ENCODE results near the gene FBXO24. TPM values are rescaled to one million over a fixed set of nuclear protein-coding genes. Genes with fewer than 3 reads are reported as not detected.
"Not testable (repeated sequence)": the region's sequence is repeated elsewhere in the genome, so short reads cannot be mapped to it uniquely, and the experiment has no call there.

The FBXO24 gene
- total RNA-seq, 1 donor from 2014 or later, result 0.61 TPM

- Mint-ChIP-seq H3K4me3 (no peak overlapping the region), H3K27me3 (ENCODE audit: low read depth) (no peaks in the 10 kb centered on the region), H3K27ac (ENCODE audit: unreplicated experiment) (peak overlapping the region; percentile 19), H3K9me3 (no peaks in the 10 kb centered on the region), H3K4me1 (peaks cover 17% of the 10 kb centered on the region), H3K36me3 (ENCODE audit: low read depth) (no peaks in the 10 kb centered on the region)
- DNase-seq (ENCODE audit: low read depth, low spot score), result no peak
- TF ChIP-seq, protein P1, sequence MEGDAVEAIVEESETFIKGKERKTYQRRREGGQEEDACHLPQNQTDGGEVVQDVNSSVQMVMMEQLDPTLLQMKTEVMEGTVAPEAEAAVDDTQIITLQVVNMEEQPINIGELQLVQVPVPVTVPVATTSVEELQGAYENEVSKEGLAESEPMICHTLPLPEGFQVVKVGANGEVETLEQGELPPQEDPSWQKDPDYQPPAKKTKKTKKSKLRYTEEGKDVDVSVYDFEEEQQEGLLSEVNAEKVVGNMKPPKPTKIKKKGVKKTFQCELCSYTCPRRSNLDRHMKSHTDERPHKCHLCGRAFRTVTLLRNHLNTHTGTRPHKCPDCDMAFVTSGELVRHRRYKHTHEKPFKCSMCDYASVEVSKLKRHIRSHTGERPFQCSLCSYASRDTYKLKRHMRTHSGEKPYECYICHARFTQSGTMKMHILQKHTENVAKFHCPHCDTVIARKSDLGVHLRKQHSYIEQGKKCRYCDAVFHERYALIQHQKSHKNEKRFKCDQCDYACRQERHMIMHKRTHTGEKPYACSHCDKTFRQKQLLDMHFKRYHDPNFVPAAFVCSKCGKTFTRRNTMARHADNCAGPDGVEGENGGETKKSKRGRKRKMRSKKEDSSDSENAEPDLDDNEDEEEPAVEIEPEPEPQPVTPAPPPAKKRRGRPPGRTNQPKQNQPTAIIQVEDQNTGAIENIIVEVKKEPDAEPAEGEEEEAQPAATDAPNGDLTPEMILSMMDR (conservative IDR thresholded peaks at IDR 0.05), result no peak
Measured at GRCh38 chr7:100562195-100563099, 23.7 kb upstream of the FBXO24 start.

GRCh38 chr7:100563100-100563564 is 23.0 kb upstream of the FBXO24 start:
- Mint-ChIP-seq H3K36me3 (ENCODE audit: low read depth) (no peaks in the 10 kb centered on the region), H3K9me3 (no peaks in the 10 kb centered on the region), H3K4me1 (peaks cover 24% of the 10 kb centered on the region), H3K4me3 (no peak overlapping the region), H3K27ac (ENCODE audit: unreplicated experiment) (no peak overlapping the region), H3K27me3 (ENCODE audit: low read depth) (no peaks in the 10 kb centered on the region)
- TF ChIP-seq, protein P1 (conservative IDR thresholded peaks at IDR 0.05), result no peak
- no peak for DNase-seq (ENCODE audit: low read depth, low spot score)

GRCh38 chr7:100563809-100564400 is 22.2 kb upstream of the FBXO24 start:
- H3K4me1 Mint-ChIP-seq, result peaks cover 30% of the 10 kb centered on the region
- TF ChIP-seq, protein P1 (conservative IDR thresholded peaks at IDR 0.05), result peak; percentile 85
- DNase-seq (ENCODE audit: low read depth, low spot score), result peak; percentile 90
- H3K9me3 Mint-ChIP-seq, result no peaks in the 10 kb centered on the region
- H3K4me3 Mint-ChIP-seq, result no peak overlapping the region
- no peaks in the 10 kb centered on the region for H3K36me3 Mint-ChIP-seq (ENCODE audit: low read depth)
- H3K27ac Mint-ChIP-seq (ENCODE audit: unreplicated experiment), result no peak overlapping the region
- peaks cover 2% of the 10 kb centered on the region for H3K27me3 Mint-ChIP-seq (ENCODE audit: low read depth)

DNA sequence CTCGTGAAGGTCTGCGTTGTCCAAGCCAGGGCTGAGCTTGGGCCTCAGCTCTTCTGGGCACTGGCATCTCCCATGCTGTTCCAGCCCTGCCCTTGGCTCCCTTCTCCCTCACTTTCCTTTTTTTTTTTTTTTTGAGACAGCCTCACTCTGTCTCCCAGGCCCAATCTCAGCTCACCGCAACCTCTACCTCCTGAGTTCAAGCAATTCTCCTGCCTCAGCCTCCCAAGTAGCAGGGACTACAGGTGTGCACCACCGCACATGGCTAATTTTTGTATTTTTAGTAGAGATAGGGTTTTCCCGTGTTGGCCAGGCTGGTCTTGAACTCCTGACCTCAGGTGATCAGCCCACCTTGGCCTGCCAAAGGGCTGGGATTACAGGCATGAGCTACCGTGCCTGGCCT is 21.7 kb upstream of the FBXO24 start:
- not testable (repeated sequence) for H3K27ac Mint-ChIP-seq (ENCODE audit: unreplicated experiment); H3K36me3 Mint-ChIP-seq (ENCODE audit: low read depth); DNase-seq (ENCODE audit: low read depth, low spot score); H3K27me3 Mint-ChIP-seq (ENCODE audit: low read depth); H3K9me3 Mint-ChIP-seq; H3K4me3 Mint-ChIP-seq
- H3K4me1 Mint-ChIP-seq, result peaks cover 35% of the 10 kb centered on the region

DNA sequence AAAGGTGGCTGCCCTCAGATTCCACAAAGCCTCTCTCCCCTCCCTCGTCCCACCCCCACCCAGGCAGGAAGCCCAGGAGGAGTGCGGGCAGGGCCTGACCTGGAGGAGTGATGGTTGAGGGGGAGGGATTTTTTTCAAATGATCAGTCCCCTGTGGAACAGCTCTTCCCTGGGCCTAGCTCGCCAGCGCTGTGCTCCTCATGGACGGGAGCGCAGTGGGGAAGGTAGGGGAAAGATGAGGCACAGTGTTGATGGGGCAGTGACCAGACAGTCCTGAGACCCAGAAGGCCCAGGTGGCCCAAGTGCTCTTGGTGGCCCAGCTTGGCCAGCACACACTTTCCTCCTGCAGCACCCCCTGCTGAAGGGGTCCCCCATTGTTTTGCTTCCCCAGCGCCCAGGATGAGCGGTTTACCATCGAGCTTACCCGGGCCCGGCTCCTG is 21.0 kb upstream of the FBXO24 start:
- H3K27ac Mint-ChIP-seq (ENCODE audit: unreplicated experiment), result no peak overlapping the region
- peaks cover 33% of the 10 kb centered on the region for H3K4me1 Mint-ChIP-seq
- DNase-seq (ENCODE audit: low read depth, low spot score), result no peak
- no peak overlapping the region for H3K4me3 Mint-ChIP-seq
- TF ChIP-seq, protein P1 (conservative IDR thresholded peaks at IDR 0.05), result no peak
- peaks cover 10% of the 10 kb centered on the region for H3K27me3 Mint-ChIP-seq (ENCODE audit: low read depth)
- H3K9me3 Mint-ChIP-seq, result no peaks in the 10 kb centered on the region
- no peaks in the 10 kb centered on the region for H3K36me3 Mint-ChIP-seq (ENCODE audit: low read depth)
